GM19193 (cell line): ENCODE measurements around the gene CXCL17.

Experiments
- POLR2A ChIP-seq: IDR thresholded peaks from 4 replicates; pipeline ENCODE4 v1.6.1; 2011; ENCODE audit not compliant: insufficient read depth, insufficient read length; ENCODE audit errors: extremely low read depth

Gene CXCL17

GRCh38 chr19:42397263-42398166, 45.2 kb downstream of the CXCL17 start:
- no peak for TF ChIP-seq POLR2A

GRCh38 chr19:42396381-42397262, 46.1 kb downstream of the CXCL17 start:
- peak; percentile 82 for TF ChIP-seq POLR2A

- no peak for TF ChIP-seq POLR2A
These were observed 48.0 kb downstream of the CXCL17 start for GRCh38 chr19:42394751-42395150.

GRCh38 chr19:42392165-42392564, 50.6 kb downstream of the CXCL17 start:
- no peak for TF ChIP-seq POLR2A

GRCh38 chr19:42389899-42390298, 52.8 kb downstream of the CXCL17 start, which contains the start of gene CNFN:
Gene CNFN (minus strand): TSS chr19:42390297. CDS start chr19:42389037, 1,260 bp downstream.
- TF ChIP-seq POLR2A = no peak

GRCh38 chr19:42388851-42389489, 53.8 kb downstream of the CXCL17 start:
- no peak for TF ChIP-seq POLR2A

- TF ChIP-seq POLR2A = no peak
These were observed 55.6 kb downstream of the CXCL17 start for GRCh38 chr19:42386974-42387707.

- TF ChIP-seq POLR2A = no peak
These were observed 62.6 kb downstream of the CXCL17 start for GRCh38 chr19:42380155-42380554.
